SHP77 treated with DMSO at 0.1 percent for 48 hours (cell line): ENCODE results near the gene CYP46A1.

ENCODE experiments used
- DNase-seq: peaks from one replicate; lab custom pipeline; 2025; lab: John Stamatoyannopoulos, UW

Gene CYP46A1

GRCh38 chr14:99715266-99716000 lies 31.3 kb downstream of the CYP46A1 start:
- DNase-seq: no peak

DNA sequence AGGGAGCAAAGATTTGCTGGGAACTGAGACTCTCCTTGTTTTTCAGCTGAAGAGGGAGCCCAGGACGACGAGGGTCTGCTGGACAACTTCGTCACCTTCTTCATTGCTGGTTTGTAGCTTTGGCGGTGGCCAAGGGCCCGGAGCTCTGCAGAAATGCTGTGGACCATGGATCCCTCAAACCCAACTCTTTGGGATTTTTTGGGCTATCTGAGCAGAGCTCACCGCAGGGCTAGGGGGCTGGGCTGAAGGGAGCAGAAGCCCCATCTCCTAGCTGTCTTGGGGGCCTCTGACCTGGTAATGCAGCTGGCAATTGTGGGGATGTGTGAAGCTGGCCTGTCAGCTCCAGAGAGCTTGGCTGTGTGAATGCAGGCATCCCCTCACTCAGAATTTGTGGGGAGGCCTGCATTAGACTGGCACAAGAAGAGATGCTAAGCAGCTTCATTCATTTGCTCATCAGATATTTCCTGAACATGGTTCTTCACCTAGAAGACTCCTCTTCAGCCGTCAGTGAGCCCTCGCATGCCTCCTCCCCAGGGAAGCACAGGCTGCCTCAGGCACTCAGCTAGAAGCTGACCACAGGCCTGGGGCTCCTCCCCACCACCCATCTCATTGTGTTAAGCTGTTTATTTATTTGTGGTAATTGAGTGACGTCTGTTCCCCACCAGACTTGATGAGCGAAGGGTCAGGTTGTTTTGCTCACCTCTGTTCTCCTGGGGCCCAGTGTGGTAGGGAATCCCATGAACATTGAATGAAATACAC lies 32.2 kb downstream of the CYP46A1 start:
- no peak for DNase-seq

DNA sequence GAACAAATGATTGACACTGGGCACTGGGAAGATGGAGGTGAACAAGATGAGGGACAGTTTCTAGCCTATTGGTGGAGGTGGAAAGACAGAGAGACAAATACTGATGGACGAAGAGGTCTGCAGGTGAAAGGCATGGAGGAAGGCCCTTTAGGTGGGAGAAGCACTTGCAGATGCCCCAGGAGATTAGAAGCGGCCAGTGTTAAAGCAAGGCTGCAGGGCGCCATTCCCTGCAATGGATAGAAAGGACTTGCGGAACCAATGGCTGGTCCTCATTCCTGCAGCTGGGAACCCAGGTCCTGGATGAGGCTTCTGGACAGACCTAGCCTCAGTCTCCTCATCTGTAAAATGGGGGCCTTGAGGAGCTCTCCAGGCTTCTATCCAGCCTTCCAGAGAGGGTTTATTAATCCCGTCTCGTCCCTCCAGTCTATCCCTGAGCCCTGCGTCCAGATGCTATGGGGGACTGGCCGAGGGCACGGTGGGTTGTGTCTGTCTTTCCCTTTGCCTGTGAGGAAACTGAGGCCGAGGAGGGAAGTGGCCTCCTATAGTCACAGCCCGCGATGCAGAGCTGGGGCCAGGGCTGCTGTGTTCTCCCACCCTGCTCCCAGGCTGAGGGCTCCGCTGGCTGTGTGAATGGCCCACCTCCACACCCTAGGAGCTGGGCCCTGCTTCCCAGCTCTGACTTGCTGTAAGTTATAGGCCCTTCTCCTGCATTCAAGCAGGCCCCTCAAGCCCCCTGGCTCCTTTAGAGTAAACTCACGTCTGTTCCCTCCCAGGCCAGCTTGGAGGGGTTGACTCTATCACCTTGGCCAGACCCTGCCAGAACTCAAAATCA lies 33.0 kb downstream of the CYP46A1 start:
- DNase-seq: no peak

DNA sequence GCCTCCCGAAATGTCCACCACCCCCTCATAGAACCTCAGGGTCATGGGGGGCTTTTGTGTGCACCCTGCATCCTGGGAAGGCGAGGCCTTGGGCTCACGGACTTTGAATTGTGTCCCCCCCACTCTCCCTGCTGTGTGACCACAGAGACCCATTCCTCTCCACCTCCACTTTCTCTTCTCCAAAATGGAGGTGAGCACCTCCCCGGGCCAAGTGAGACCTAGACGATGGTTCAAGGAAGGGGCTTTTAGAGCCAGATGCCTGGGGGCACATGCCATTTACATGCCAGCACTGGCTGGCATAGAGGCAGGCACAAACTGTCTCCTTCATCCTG lies 33.5 kb downstream of the CYP46A1 start:
- DNase-seq: no peak

DNA sequence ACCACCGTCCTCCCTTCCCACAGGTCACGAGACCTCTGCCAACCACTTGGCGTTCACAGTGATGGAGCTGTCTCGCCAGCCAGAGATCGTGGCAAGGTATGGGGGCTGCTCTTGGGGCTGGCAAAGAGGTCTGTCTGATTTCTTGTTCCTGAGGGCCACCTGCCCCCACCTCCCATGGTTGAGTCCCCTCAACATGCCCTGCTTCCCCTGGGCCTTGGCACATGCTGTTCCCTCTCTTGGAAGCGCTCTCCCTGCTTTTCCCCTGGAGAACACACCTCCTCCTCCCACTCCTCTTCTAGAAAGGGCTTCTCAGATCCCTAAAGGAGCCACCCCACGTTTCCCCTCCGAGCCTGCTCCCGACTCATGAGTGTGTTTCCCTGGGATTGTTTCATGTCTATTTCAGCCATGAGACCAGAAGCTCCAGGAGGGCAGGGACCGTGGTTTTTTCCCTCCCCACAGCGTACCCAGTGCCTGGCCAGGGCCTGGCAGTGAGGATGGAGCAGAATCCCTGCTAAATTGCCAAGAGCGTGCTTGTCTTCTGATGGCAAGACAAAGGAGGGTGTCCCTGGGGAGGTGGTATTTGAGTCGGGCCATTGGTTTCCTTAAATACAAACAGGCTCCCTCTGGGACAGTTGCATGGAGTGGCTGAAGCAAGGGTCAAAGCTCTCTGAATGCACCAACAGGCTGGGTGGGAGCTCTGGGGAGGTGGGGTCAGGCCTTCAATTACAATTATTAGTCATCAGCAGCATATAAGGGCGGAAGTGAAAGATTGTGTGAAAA lies 34.1 kb downstream of the CYP46A1 start:
- DNase-seq: no peak

GRCh38 chr14:99718811-99719192 lies 34.7 kb downstream of the CYP46A1 start:
- DNase-seq: no peak

GRCh38 chr14:99720941-99721791 lies 37.1 kb downstream of the CYP46A1 start:
- no peak for DNase-seq

GRCh38 chr14:99721792-99722516 lies 37.9 kb downstream of the CYP46A1 start:
- no peak for DNase-seq

- DNase-seq: no peak
Observed at GRCh38 chr14:99722741-99723140, 38.6 kb downstream of the CYP46A1 start.

DNA sequence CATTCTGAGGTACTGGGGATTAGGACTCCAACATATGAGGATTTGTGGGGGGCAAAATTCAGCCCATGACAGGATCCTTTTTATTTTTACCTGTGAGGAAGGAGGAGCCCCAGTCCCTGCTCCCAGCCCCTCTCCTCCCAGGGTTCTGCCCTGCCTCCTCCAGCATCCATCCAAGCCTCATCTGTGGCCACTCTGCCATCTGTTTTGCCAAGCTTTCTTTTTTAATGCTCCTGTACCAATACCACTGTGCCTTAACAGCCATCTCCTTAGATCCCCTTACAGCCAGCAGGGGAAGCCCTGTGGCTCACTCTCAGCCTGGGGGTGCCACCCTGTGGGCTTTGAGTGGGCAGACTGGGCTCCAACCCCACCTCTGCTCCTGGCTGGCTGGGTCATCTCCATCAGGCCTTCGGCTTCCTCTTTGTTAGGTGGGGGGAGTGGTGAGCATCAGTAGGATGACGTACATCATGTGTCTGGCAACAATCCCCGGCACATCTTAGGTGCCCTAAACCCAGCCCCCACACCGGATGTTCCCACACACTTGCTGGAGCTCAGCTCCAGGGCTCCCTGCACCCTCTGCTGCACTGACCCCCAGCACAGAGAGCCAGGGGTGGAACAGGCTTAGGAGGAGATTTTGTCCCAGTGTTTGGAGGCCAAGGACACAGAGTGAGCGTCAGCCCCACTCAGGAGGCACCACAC lies 40.2 kb downstream of the CYP46A1 start:
- no peak for DNase-seq

GRCh38 chr14:99724939-99725773 lies 41.1 kb downstream of the CYP46A1 start:
- DNase-seq: no peak

DNA sequence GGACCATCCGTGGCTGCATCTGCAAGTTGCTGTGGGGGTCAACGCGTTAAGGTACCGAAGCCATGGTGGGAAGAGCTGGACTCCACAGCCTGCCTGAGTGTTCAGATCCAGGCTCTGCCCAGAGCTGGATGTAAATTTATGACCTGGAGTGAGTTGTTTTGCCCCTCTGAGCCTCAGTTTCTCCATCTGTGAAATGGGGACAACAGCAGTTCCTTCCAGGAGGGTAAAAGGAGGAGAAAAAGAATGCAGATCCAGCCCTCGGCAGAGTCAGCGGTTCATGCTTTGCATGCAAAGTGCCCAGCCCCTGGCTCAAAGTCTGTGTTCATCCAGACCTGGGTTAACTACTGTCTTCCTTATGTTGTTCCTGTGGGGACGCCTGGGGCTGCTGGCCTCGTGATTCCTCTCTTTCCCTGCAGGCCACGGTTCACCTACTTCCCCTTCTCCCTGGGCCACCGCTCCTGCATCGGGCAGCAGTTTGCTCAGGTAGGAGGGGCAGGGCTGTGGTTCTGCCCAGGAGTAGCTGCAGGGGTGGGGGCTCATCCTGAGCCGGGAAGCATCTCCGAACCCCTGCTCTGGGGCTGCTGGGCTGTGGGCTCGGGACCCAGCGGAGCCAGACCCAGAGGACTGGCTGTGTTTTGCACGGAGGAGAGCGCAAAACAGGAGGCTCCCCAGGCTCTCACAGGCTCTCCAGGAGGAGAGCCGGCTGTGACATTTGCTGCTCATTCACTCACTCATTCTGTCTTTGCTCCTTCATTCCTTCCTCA lies 41.9 kb downstream of the CYP46A1 start:
- no peak for DNase-seq

- DNase-seq: no peak
Observed at GRCh38 chr14:99726538-99727095, 42.5 kb downstream of the CYP46A1 start.

GRCh38 chr14:99727096-99727870 lies 43.2 kb downstream of the CYP46A1 start:
- DNase-seq: no peak

DNA sequence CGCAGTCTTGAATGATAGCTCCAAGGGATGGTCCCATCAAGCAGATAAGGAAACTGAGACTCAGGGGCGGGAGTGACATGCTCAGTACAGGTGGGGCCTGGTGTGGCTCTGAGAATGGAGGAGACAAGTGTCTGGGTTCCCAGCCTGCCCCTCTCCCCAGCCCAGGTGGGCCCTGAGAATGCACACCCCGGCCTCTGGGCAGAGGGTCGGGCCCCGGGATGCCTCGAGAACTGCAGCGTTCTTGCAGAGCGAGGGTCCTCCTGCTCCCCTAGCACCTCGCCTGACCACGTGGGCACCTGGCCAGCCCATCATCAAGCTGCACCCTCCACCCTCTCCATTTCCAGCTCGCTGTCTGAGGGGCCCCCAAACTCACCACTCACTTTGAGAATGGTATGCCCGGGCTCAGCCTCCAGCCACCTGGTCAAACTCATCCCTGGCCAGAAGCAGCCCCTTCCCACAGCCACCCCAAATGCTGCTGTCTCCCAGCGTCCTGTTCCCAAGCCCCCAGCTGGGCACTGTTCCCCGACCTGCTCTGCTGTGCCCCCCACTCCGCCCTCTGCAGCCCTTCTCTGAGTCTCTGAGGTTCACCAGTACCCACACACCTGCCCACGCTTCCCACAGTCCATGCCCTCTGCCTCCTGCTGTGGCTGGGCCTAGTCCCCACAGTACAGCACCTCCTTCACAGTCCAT lies 44.3 kb downstream of the CYP46A1 start:
- no peak for DNase-seq

DNA sequence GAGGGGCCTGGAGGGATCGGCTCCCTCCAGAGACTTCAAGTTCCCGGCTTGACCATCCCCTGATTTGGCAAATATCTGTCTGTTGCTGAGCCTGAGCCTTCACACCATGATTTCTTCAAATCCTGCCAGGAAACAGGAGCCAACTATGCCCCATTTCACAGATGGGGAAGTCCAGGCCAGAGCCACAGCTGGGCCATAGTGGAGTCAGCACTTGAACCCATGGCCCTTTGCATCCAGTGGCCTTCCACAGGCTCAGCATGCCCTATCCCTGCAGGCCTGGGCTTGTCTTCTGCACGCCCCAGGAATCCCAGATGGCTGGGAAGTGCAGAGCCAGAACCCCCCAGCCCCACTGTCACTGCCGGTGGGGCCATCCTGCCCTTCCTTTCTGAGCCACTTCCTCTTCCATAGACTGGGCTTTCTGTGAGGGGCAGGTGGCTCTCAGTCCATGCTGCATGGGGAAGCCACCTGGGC lies 44.9 kb downstream of the CYP46A1 start:
- no peak for DNase-seq
